Liver (tissue), 9 donors: Measurements from ENCODE around the gene AGPAT1. TPM values are rescaled to one million over a fixed set of nuclear protein-coding genes. Genes with fewer than 3 reads are reported as not detected.

Experiments used
- DNase-seq: peaks from one replicate; pipeline ENCODE4 v3.0.0-alpha.2; 2017; ENCODE audit warnings: low spot score
- H3K27ac ChIP-seq, 2 donors: one replicate each; pipeline ENCODE4 v1.7.0; 2013; ENCODE audit warnings: inconsistent platforms in 2 of 2, low read length in 2 of 2, control low read depth in 1 of 2, low read depth in 1 of 2, mild to moderate bottlenecking in 1 of 2
- H3K27me3 ChIP-seq, 4 donors: one replicate each; pipeline versions ENCODE4 v1.6.1 to v1.7.0; 2013; ENCODE audit warnings: low read length in 3 of 4, inconsistent platforms in 1 of 4, mild to moderate bottlenecking in 1 of 4, moderate library complexity in 1 of 4; ENCODE audit not compliant: control insufficient read depth in 4 of 4, insufficient read depth in 4 of 4
- H3K36me3 ChIP-seq, 4 donors: one replicate each; pipeline versions ENCODE4 v1.6.1 to v1.7.0; 2013; ENCODE audit warnings: low read length in 3 of 4, mild to moderate bottlenecking in 3 of 4, low read depth in 1 of 4, moderate library complexity in 1 of 4; ENCODE audit not compliant: control insufficient read depth in 4 of 4, insufficient read depth in 3 of 4
- H3K4me1 ChIP-seq, 4 donors: one replicate each; pipeline versions ENCODE4 v1.6.1 to v1.7.0; 2013; ENCODE audit warnings: low read length in 3 of 4, mild to moderate bottlenecking in 3 of 4, moderate library complexity in 1 of 4; ENCODE audit not compliant: control insufficient read depth in 4 of 4, insufficient read depth in 4 of 4
- H3K4me3 ChIP-seq, 3 donors: one replicate each; pipeline versions ENCODE4 v1.6.1 to v1.7.0; 2013; ENCODE audit warnings: low read length in 3 of 3, control low read depth in 1 of 3, low read depth in 1 of 3, mild to moderate bottlenecking in 1 of 3
- H3K9ac ChIP-seq, 2 donors: one replicate each; pipeline ENCODE4 v1.7.0; 2013; ENCODE audit warnings: low read length in 2 of 2, mild to moderate bottlenecking in 2 of 2, moderate library complexity in 2 of 2, control low read depth in 1 of 2, low read depth in 1 of 2
- H3K9me3 ChIP-seq, 4 donors: one replicate each; pipeline versions ENCODE4 v1.6.1 to v1.7.0; 2013; ENCODE audit warnings: low read length in 3 of 4; ENCODE audit not compliant: control insufficient read depth in 4 of 4
- EGR1 ChIP-seq, 2 donors: IDR thresholded peaks; 2 replicates each; pipeline ENCODE4 v1.6.1; 2016 to 2018; ENCODE audit warnings: antibody characterized with exemption in 2 of 2, low read depth in 2 of 2
- FOXA1 ChIP-seq: IDR thresholded peaks from 2 replicates; pipeline ENCODE4 v1.6.1; 2016; ENCODE audit warnings: antibody characterized with exemption
- FOXA2 ChIP-seq: IDR thresholded peaks from 2 replicates; pipeline ENCODE4 v1.6.1; 2016; ENCODE audit warnings: antibody characterized with exemption
- GABPA ChIP-seq, 2 donors: IDR thresholded peaks in 1 of 2; conservative IDR thresholded peaks in 1 of 2; 2 replicates each; pipeline ENCODE4 v1.6.1; 2016; ENCODE audit warnings: antibody characterized with exemption in 2 of 2, mild to moderate bottlenecking in 1 of 2, moderate library complexity in 1 of 2
- HNF4A ChIP-seq, 2 donors: conservative IDR thresholded peaks; 2 replicates each; pipeline ENCODE4 v1.6.1; 2016; ENCODE audit warnings: antibody characterized with exemption in 2 of 2, mild to moderate bottlenecking in 2 of 2
- HNF4G ChIP-seq: IDR thresholded peaks from 2 replicates; pipeline ENCODE4 v1.6.1; 2016; ENCODE audit warnings: antibody characterized with exemption
- JUND ChIP-seq, 2 donors: IDR thresholded peaks; 2 replicates each; pipeline ENCODE4 v1.6.1; 2016; ENCODE audit warnings: antibody characterized with exemption in 2 of 2
- MAX ChIP-seq: IDR thresholded peaks from 2 replicates; pipeline ENCODE4 v1.6.1; 2016; ENCODE audit warnings: antibody characterized with exemption
- NR2F2 ChIP-seq: IDR thresholded peaks from 2 replicates; pipeline ENCODE4 v1.6.1; 2016; ENCODE audit warnings: antibody characterized with exemption
- RAD21 ChIP-seq, 2 donors: IDR thresholded peaks; 2 replicates each; pipeline ENCODE4 v1.6.1; 2016; ENCODE audit warnings: antibody characterized with exemption in 2 of 2, mild to moderate bottlenecking in 2 of 2
- REST ChIP-seq: IDR thresholded peaks from 2 replicates; pipeline ENCODE4 v1.6.1; 2016; ENCODE audit warnings: antibody characterized with exemption, mild to moderate bottlenecking
- RXRA ChIP-seq, 2 donors: IDR thresholded peaks; 2 replicates each; pipeline ENCODE4 v1.6.1; 2017 to 2018; ENCODE audit warnings: antibody characterized with exemption in 2 of 2, mild to moderate bottlenecking in 1 of 2
- SP1 ChIP-seq: IDR thresholded peaks from 2 replicates; pipeline ENCODE4 v1.6.1; 2018; ENCODE audit warnings: antibody characterized with exemption, mild to moderate bottlenecking
- TAF1 ChIP-seq: conservative IDR thresholded peaks from 2 replicates; pipeline ENCODE4 v1.6.1; 2016; ENCODE audit warnings: antibody characterized with exemption, mild to moderate bottlenecking
- YY1 ChIP-seq: IDR thresholded peaks from 2 replicates; pipeline ENCODE4 v1.6.1; 2016; ENCODE audit warnings: antibody characterized with exemption, mild to moderate bottlenecking
- WGBS: extraction: QIAGEN DNeasy Blood & Tissue Kit; methylation state at CpG from one replicate; pipeline ENCODE4 v1.1.7; 2013; 5-methylcytosine and 5-hydroxymethylcytosine counted together
- polyA plus RNA-seq, 2 donors: library from polyadenylated mRNA; stranded (reverse) in 1 of 2; unstranded in 1 of 2; fragments of 200-250 nt in 1 of 2; fragments of >200 nt in 1 of 2; fragmentation: Nextera tagmentation in 1 of 2; extraction: Ambion mirVana in 1 of 2; gene quantifications; one replicate each; pipeline versions ENCODE4 v1.2.1 to v1.2.3, GENCODE V29; 2013 to 2015
- total RNA-seq, 2 donors: library from RNA; depleted of rRNA; stranded (reverse); fragments of >200 nt; gene quantifications; one replicate each; pipeline ENCODE4 v1.2.3, GENCODE V29; 2014
- TF ChIP-seq, protein P1 (sequence below): fragments of 150-350 bp; IDR thresholded peaks from 2 replicates; pipeline ENCODE4 v1.5.1; 2017; ENCODE audit warnings: improper control_type of control experiment, low read depth, low read length; ENCODE audit not compliant: missing input control
- TF ChIP-seq, protein P2 (sequence below): IDR thresholded peaks from 2 replicates; pipeline ENCODE4 v1.6.1; 2016; ENCODE audit warnings: antibody characterized with exemption
- TF ChIP-seq, protein P3 (sequence below): IDR thresholded peaks from 2 replicates; pipeline ENCODE4 v1.6.1; 2016; ENCODE audit warnings: antibody characterized with exemption
- donor health status: healthy.
- donor health status: healthy.
- donor health status: healthy.
- donor health status: healthy.
- donor health status: healthy.

Gene AGPAT1
- total and polyA plus RNA-seq, 4 donors = 10.4 to 45.1 (median 17.5) TPM

DNA sequence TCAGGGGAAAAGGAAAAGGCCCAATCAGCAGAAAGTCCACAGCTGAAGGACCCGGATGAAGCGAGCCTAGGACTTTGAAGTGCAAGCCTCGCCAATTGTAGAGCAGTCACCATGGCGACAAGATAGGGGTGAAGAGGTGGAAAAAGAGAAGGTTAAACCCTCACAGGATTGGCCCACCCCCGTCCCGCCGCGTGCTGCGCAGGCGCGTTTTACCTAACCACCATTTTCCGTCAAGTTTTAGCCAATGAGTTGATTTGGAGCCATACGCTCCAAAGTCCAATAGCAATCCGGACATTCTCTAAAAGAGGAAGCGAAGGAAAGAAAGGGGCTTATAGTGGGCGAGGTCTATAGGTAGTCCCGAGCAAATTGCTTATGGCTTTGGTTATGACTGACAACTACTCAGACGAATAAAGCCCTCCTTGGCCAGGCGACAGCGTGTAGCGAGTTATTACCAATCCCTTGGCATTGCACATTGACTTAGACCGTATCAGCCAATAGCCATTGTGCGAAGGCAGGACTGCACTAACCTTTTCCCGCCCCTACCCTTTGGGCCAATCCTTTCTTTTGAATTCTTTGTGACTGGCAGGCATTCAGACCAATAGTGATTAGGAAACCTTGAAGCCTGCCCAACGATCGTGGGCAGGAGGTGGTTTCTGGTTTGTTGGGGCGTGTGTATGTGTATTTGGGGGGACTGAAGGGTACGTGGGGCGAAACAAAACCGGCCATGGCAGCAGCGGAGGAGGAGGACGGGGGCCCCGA is 2.1 kb upstream of the AGPAT1 start, which contains the start of gene RNF5:
TSS of gene RNF5 (plus strand) at position 618 of the 759 bp plus-strand sequence. CDS start at position 725, 107 bp downstream.
- H3K27ac ChIP-seq = peak within 1 kb of the TSS; percentile 95 to 96
- TF ChIP-seq, protein P1, sequence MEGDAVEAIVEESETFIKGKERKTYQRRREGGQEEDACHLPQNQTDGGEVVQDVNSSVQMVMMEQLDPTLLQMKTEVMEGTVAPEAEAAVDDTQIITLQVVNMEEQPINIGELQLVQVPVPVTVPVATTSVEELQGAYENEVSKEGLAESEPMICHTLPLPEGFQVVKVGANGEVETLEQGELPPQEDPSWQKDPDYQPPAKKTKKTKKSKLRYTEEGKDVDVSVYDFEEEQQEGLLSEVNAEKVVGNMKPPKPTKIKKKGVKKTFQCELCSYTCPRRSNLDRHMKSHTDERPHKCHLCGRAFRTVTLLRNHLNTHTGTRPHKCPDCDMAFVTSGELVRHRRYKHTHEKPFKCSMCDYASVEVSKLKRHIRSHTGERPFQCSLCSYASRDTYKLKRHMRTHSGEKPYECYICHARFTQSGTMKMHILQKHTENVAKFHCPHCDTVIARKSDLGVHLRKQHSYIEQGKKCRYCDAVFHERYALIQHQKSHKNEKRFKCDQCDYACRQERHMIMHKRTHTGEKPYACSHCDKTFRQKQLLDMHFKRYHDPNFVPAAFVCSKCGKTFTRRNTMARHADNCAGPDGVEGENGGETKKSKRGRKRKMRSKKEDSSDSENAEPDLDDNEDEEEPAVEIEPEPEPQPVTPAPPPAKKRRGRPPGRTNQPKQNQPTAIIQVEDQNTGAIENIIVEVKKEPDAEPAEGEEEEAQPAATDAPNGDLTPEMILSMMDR = no peak
- TF ChIP-seq HNF4A (conservative IDR thresholded peaks at IDR 0.05) (peak; percentile 91 to 93), RAD21 (IDR thresholded peaks at IDR 0.05) (no peak), REST (peak; percentile 35), GABPA (IDR thresholded peaks at IDR 0.05 in 1 of 2, conservative IDR thresholded peaks at IDR 0.05 in 1 of 2) (peak in 1 of 2 donors; percentile 74), RXRA (IDR thresholded peaks at IDR 0.05) (peak in 1 of 2 donors; percentile 71), FOXA2 (peak; percentile 75), NR2F2 (peak; percentile 91), SP1 (peak; percentile 98), HNF4G (peak; percentile 84), YY1 (peak; percentile 97), TAF1 (peak; percentile 50), FOXA1 (peak; percentile 33), EGR1 (IDR thresholded peaks at IDR 0.05; ENCODE audit: low read depth in 2 of 2) (peak; percentile 55 to 86), MAX (peak; percentile 92), JUND (IDR thresholded peaks at IDR 0.05) (peak; percentile 31 to 68)
- TF ChIP-seq, protein P2, sequence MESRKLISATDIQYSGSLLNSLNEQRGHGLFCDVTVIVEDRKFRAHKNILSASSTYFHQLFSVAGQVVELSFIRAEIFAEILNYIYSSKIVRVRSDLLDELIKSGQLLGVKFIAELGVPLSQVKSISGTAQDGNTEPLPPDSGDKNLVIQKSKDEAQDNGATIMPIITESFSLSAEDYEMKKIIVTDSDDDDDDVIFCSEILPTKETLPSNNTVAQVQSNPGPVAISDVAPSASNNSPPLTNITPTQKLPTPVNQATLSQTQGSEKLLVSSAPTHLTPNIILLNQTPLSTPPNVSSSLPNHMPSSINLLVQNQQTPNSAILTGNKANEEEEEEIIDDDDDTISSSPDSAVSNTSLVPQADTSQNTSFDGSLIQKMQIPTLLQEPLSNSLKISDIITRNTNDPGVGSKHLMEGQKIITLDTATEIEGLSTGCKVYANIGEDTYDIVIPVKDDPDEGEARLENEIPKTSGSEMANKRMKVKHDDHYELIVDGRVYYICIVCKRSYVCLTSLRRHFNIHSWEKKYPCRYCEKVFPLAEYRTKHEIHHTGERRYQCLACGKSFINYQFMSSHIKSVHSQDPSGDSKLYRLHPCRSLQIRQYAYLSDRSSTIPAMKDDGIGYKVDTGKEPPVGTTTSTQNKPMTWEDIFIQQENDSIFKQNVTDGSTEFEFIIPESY = peak; percentile 37
- TF ChIP-seq, protein P3, sequence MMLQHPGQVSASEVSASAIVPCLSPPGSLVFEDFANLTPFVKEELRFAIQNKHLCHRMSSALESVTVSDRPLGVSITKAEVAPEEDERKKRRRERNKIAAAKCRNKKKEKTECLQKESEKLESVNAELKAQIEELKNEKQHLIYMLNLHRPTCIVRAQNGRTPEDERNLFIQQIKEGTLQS = no peak
- peak within 1 kb of the TSS; percentile 49 to 97 (median 78) for H3K4me3 ChIP-seq
- peak within 1 kb of the TSS; percentile 45 to 98 for H3K9ac ChIP-seq
- peaks cover 0 to 15% (median 6%) of the 10 kb centered on the region in 4 donors for H3K36me3 ChIP-seq
- peaks cover 0 to 48% (median 42%) of the 10 kb centered on the region in 4 donors for H3K4me1 ChIP-seq
- H3K27me3 ChIP-seq = no peaks in the 10 kb centered on the region
- H3K9me3 ChIP-seq = no peaks in the 10 kb centered on the region
- DNase-seq = peak; percentile 93
- WGBS = under 1% methylated on average over 33 of the region's 33 CpGs
